ENCODE measurements around the gene TM2D1.
A peak's percentile ranks its signal among the peaks of the same experiment; 100 is the strongest.

TM2D1 gene

DNA sequence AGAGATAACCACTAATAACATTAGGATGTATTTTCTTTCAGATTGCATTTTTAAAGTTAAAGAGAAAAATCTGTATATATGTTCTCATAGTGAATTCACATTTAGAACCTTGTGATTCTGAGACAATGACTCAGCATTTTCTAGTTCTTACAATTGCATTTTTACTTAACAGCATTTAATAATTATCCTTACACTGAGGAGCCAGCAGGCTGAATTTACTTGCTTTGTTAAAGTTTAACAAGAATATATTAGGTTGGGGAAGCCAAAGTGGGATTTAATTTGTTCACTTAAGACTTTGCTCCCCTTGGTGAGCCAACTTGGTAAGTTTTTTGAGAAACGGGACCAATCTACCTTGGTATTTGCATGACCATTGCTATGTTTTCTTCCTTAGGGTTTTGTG lies 21.9 kb upstream of the TM2D1 start:
- Histone ChIP-seq H2AFZ (ENCODE audit: low read depth, low read length, severe bottlenecking) (no peak overlapping the region), H4K20me1 (ENCODE audit: low read depth, low read length) (no peaks in the 10 kb centered on the region), H3K9me3 (ENCODE audit: insufficient read depth, low read length) (no peaks in the 10 kb centered on the region), H3K36me3 (ENCODE audit: low read length) (no peaks in the 10 kb centered on the region), H3K27ac (ENCODE audit: low read depth, low read length) (no peak overlapping the region), H3K4me2 (ENCODE audit: low read depth, low read length, poor library complexity, severe bottlenecking) (peak overlapping the region; percentile 3), H3K4me3 (ENCODE audit: insufficient read depth, low read length, poor library complexity, severe bottlenecking) (no peak overlapping the region), H3K27me3 (ENCODE audit: low read length) (no peaks in the 10 kb centered on the region), H3K79me2 (ENCODE audit: insufficient read depth, low read length) (no peaks in the 10 kb centered on the region; the same call in 1 of the 2 replicates), H3F3A (ENCODE audit: insufficient read depth) (peaks cover 13% of the 10 kb centered on the region), H3K9ac (ENCODE audit: low read length) (no peak overlapping the region), H3K9me2 (replicated peaks; ENCODE audit: insufficient read depth, low read length) (no peaks in the 10 kb centered on the region)
- no peak for TF ChIP-seq EZH2phosphoT487 (conservative IDR thresholded peaks at IDR 0.05; ENCODE audit: low read length)
- TF ChIP-seq, protein P1, sequence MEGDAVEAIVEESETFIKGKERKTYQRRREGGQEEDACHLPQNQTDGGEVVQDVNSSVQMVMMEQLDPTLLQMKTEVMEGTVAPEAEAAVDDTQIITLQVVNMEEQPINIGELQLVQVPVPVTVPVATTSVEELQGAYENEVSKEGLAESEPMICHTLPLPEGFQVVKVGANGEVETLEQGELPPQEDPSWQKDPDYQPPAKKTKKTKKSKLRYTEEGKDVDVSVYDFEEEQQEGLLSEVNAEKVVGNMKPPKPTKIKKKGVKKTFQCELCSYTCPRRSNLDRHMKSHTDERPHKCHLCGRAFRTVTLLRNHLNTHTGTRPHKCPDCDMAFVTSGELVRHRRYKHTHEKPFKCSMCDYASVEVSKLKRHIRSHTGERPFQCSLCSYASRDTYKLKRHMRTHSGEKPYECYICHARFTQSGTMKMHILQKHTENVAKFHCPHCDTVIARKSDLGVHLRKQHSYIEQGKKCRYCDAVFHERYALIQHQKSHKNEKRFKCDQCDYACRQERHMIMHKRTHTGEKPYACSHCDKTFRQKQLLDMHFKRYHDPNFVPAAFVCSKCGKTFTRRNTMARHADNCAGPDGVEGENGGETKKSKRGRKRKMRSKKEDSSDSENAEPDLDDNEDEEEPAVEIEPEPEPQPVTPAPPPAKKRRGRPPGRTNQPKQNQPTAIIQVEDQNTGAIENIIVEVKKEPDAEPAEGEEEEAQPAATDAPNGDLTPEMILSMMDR (IDR thresholded peaks at IDR 0.05; ENCODE audit: insufficient read depth, low read length, poor library complexity, severe bottlenecking) = no peak

DNA sequence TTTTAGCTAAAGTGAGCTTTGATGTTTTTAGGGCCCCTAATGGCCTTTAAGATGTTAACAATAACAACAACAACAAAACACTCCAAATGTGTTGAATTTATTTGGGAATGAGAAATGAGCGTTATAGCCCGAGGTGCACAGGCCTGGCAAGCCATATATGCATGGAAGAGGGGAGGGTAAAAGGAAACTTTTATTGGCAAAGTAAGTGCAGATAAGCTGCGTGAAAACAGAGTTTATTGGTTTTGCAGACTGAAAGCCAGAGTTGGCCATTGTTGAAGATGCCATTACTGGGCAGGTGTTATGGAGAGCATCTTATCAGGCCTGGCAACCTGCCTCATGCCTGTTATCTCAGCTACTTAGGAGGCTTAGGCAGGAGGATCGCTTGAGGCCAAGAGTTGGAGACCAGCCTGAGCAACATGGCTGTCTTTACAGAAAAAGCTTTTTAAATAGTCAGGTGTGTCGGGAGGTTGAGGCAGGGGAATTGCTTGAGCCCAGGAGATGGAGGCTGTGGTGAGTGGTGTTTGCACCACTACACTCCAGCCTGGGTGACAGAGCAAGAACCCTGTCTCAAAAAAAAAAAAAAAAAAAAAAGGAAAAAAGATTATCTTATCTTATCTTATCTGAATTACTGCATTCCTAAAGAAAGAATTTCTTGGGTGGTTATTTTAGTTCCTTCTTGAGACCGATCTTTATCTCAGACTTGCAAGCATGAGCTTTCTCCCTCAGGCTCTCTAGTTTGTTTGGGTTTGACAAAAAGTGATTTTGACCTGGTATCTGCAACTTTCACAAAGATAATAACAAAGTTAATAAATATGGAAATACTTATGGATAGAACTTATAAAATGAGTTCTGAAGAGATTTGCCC lies 19.0 kb upstream of the TM2D1 start:
- H3K27me3 ChIP-seq (ENCODE audit: low read length) = no peaks in the 10 kb centered on the region
- H3K4me2 ChIP-seq (ENCODE audit: low read depth, low read length, poor library complexity, severe bottlenecking) = no peak overlapping the region
- no peak for TF ChIP-seq EZH2phosphoT487 (conservative IDR thresholded peaks at IDR 0.05; ENCODE audit: low read length)
- TF ChIP-seq, protein P1 (IDR thresholded peaks at IDR 0.05; ENCODE audit: insufficient read depth, low read length, poor library complexity, severe bottlenecking) = no peak
- no peaks in the 10 kb centered on the region for H3K9me3 ChIP-seq (ENCODE audit: insufficient read depth, low read length)
- H2AFZ ChIP-seq (ENCODE audit: low read depth, low read length, severe bottlenecking) = no peak overlapping the region
- no peaks in the 10 kb centered on the region for H3K9me2 ChIP-seq (replicated peaks; ENCODE audit: insufficient read depth, low read length)
- no peak overlapping the region for H3K4me3 ChIP-seq (ENCODE audit: insufficient read depth, low read length, poor library complexity, severe bottlenecking)
- H3K36me3 ChIP-seq (ENCODE audit: low read length) = no peaks in the 10 kb centered on the region
- no peaks in the 10 kb centered on the region for H4K20me1 ChIP-seq (ENCODE audit: low read depth, low read length)
- no peak overlapping the region for H3K9ac ChIP-seq (ENCODE audit: low read length)
- H3K27ac ChIP-seq (ENCODE audit: low read depth, low read length) = no peak overlapping the region
- H3K79me2 ChIP-seq (ENCODE audit: insufficient read depth, low read length) = no peaks in the 10 kb centered on the region; the same call in 1 of the 2 replicates
- peaks cover 13% of the 10 kb centered on the region for H3F3A ChIP-seq (ENCODE audit: insufficient read depth)

DNA sequence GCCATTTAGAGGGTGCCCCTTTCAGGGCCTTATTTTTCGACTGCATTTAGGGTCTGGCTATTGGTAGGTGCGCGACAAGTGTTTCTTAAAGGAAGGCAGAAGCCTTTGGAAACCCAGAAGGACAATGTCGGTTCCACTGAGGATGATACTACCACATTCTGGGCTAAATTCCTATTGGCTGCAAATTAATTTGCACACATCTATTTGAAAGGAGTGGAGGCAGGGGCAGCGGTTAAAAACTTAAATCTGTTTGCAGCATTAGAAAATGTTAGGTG lies 18.4 kb upstream of the TM2D1 start:
- no peak overlapping the region for H3K9ac ChIP-seq (ENCODE audit: low read length)
- no peaks in the 10 kb centered on the region for H3K9me3 ChIP-seq (ENCODE audit: insufficient read depth, low read length)
- no peaks in the 10 kb centered on the region; the same call in 1 of the 2 replicates for H3K79me2 ChIP-seq (ENCODE audit: insufficient read depth, low read length)
- TF ChIP-seq, protein P1 (IDR thresholded peaks at IDR 0.05; ENCODE audit: insufficient read depth, low read length, poor library complexity, severe bottlenecking) = no peak
- TF ChIP-seq EZH2phosphoT487 (conservative IDR thresholded peaks at IDR 0.05; ENCODE audit: low read length) = no peak
- H3K27me3 ChIP-seq (ENCODE audit: low read length) = no peaks in the 10 kb centered on the region
- H3K36me3 ChIP-seq (ENCODE audit: low read length) = no peaks in the 10 kb centered on the region
- H3F3A ChIP-seq (ENCODE audit: insufficient read depth) = peaks cover 13% of the 10 kb centered on the region
- H2AFZ ChIP-seq (ENCODE audit: low read depth, low read length, severe bottlenecking) = no peak overlapping the region
- no peak overlapping the region for H3K4me3 ChIP-seq (ENCODE audit: insufficient read depth, low read length, poor library complexity, severe bottlenecking)
- H4K20me1 ChIP-seq (ENCODE audit: low read depth, low read length) = no peaks in the 10 kb centered on the region
- H3K4me2 ChIP-seq (ENCODE audit: low read depth, low read length, poor library complexity, severe bottlenecking) = no peak overlapping the region
- H3K9me2 ChIP-seq (replicated peaks; ENCODE audit: insufficient read depth, low read length) = no peaks in the 10 kb centered on the region
- H3K27ac ChIP-seq (ENCODE audit: low read depth, low read length) = no peak overlapping the region

Data from SU-DHL-6 (cell line).